SJCRH30 (cell line): ENCODE data around the gene PSMB8. TPM values are rescaled to one million over a fixed set of nuclear protein-coding genes. Genes with fewer than 3 reads are reported as not detected.
"Not testable (repeated sequence)": the region's sequence is repeated elsewhere in the genome, so short reads cannot be mapped to it uniquely, and the experiment has no call there.

Experiments
- DNase-seq, 2 experiments: peaks; one replicate each; pipeline ENCODE4 v3.0.0-alpha.2; 2015 to 2020
- H3K27ac ChIP-seq: fragments of 250-450 bp; sonication (Bioruptor Pico); 2 replicates; pipeline ENCODE4 v1.5.1; 2020; ENCODE audit warnings: mild to moderate bottlenecking, moderate library complexity
- H3K27me3 ChIP-seq: fragments of 250-450 bp; sonication (Bioruptor Pico); 2 replicates; pipeline ENCODE4 v1.5.1; 2020; ENCODE audit warnings: mild to moderate bottlenecking, moderate library complexity
- H3K36me3 ChIP-seq: fragments of 250-450 bp; sonication (Bioruptor Pico); 2 replicates; pipeline ENCODE4 v1.5.1; 2020; ENCODE audit warnings: mild to moderate bottlenecking, moderate library complexity
- H3K4me1 ChIP-seq: fragments of 250-450 bp; sonication (Bioruptor Pico); 2 replicates; pipeline ENCODE4 v1.5.1; 2020; ENCODE audit warnings: mild to moderate bottlenecking, moderate library complexity
- H3K4me3 ChIP-seq: fragments of 250-450 bp; sonication (Bioruptor Pico); 2 replicates; pipeline ENCODE4 v1.5.1; 2020; ENCODE audit warnings: mild to moderate bottlenecking, moderate library complexity
- H3K9me3 ChIP-seq: fragments of 250-450 bp; sonication (Bioruptor Pico); replicated peaks from 2 replicates; pipeline ENCODE4 v1.5.1; 2020; ENCODE audit warnings: mild to moderate bottlenecking, moderate library complexity
- total RNA-seq: library from RNA; depleted of rRNA; stranded (reverse); fragments of >200 nt; shearing (Covaris generic); gene quantifications from 2 replicates; pipeline ENCODE4 v1.2.3, GENCODE V29; 2014; rRNA removed

PSMB8 gene
- 0.18 and 0.33 TPM in 2 replicates for total RNA-seq

GRCh38 chr6:32843979-32844838, at the start of gene PSMB8:
TSS of gene PSMB8 (minus strand) at chr6:32844047. CDS start at chr6:32843996, 51 bp downstream.
- Histone ChIP-seq H3K27me3 (peaks cover 22% of the 10 kb centered on the region), H3K4me3 (peak within 1 kb of the TSS; percentile 28), H3K4me1 (no peaks in the 10 kb centered on the region), H3K36me3 (no peaks in the 10 kb centered on the region), H3K9me3 (no peaks in the 10 kb centered on the region), H3K27ac (no peak within 1 kb of the TSS)
- DNase-seq: peak; percentile 64 to 73

DNA sequence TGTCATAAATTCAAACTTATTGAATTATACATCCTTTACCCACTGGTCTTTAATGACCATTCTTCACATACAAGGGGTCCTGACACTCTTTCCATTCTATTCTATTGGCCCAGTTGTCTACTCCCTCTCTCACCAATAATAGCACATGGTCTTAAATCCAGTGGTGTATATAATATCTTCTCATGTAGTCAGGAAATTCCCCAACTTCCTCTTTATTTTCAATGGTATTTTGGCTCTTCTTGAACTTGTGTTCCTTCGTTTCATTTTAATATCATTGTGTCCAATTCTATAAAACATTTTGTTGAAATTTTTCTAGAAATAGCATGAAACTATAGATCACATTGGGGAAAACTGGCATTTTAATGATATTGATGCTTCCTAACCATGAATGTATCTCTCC, 47.0 kb upstream of the PSMB8 start:
- Histone ChIP-seq H3K27ac (no peak overlapping the region), H3K9me3 (no peaks in the 10 kb centered on the region), H3K27me3 (no peaks in the 10 kb centered on the region), H3K4me1 (peaks cover 4% of the 10 kb centered on the region), H3K4me3 (no peak overlapping the region), H3K36me3 (no peaks in the 10 kb centered on the region)
- DNase-seq: no peak

DNA sequence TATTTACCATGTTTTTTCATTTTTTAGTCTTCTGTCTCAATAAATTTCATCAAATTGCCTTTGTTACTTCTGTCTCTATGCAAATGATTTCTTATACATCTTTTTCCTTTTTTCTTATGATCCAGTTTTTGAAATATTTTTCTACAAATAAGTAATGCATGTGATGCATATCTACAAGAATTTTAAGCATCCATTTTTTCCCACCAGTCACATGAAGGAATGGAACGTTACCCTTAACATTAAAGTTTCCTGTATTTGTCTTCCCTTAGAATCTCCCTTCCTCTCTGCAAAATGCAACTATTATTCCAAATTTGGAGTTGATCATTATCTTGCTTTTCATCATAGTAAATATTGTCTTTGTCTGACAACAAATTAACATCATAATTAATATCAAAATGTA, 45.7 kb upstream of the PSMB8 start:
- Histone ChIP-seq H3K4me1 (no peaks in the 10 kb centered on the region), H3K27ac (no peak overlapping the region), H3K4me3 (no peak overlapping the region), H3K27me3 (no peaks in the 10 kb centered on the region), H3K36me3 (no peaks in the 10 kb centered on the region), H3K9me3 (no peaks in the 10 kb centered on the region)
- DNase-seq: no peak

GRCh38 chr6:32888576-32888975, 44.7 kb upstream of the PSMB8 start:
- Histone ChIP-seq H3K9me3 (no peaks in the 10 kb centered on the region), H3K4me3 (no peak overlapping the region), H3K27ac (no peak overlapping the region), H3K4me1 (no peaks in the 10 kb centered on the region), H3K27me3 (0 out of 2 replicates have a peak, but pooled peaks cover 7% of the 10 kb centered on the region), H3K36me3 (no peaks in the 10 kb centered on the region)
- DNase-seq: no peak

GRCh38 chr6:32887616-32888015, 43.8 kb upstream of the PSMB8 start:
- H3K9me3 ChIP-seq: no peaks in the 10 kb centered on the region
- H3K27me3 ChIP-seq: 0 out of 2 replicates have a peak, but pooled peaks cover 7% of the 10 kb centered on the region
- H3K4me1 ChIP-seq: no peaks in the 10 kb centered on the region
- no peak overlapping the region for H3K4me3 ChIP-seq
- DNase-seq: no peak
- no peaks in the 10 kb centered on the region for H3K36me3 ChIP-seq
- no peak overlapping the region for H3K27ac ChIP-seq

DNA sequence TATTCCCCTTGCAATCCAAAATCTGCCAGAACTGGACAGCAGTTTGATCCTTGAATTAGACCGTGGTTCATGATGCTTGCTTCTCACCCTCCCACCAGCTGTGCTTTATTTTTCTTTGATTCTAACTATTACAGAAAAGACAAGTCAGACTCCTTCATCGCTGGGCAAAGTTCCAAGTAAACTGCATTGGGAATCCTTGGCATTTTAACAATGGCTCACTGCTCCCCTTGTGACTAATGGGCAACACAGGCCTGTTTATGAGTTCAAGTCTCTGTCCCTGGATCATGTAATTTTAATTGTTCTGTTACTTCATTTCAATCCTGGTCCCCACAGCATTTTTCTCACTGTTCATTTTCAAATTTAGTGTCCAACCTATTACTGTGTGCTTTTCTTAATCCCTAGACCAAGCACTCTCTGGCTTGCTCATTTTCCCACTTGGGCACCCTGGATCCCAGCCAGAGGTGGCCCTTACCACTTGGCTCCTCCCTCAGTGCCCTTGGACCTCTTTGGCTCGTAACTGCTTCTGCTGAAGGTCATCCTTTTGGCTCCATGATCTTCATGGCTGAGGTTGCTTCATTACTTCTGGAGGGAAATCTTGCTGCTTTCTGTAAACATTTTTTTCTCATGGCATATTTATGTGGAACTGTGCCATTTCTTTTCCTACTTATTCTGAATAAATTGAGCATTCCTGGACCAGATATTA, 43.0 kb upstream of the PSMB8 start:
- peak; percentile 14 to 41 for DNase-seq

GRCh38 chr6:32885698-32886286, 41.9 kb upstream of the PSMB8 start:
- Histone ChIP-seq H3K36me3 (no peaks in the 10 kb centered on the region), H3K27me3 (0 out of 2 replicates have a peak, but pooled peaks cover 7% of the 10 kb centered on the region), H3K4me3 (no peak overlapping the region), H3K4me1 (no peaks in the 10 kb centered on the region), H3K9me3 (no peaks in the 10 kb centered on the region), H3K27ac (no peak overlapping the region)
- peak in 1 of 2 experiments; percentile 75 for DNase-seq

More for the DNA sequence above, 43.0 kb upstream of the PSMB8 start:
- 0 out of 2 replicates have a peak, but pooled peaks cover 7% of the 10 kb centered on the region for H3K27me3 ChIP-seq
- H3K4me3 ChIP-seq: no peak overlapping the region
- no peaks in the 10 kb centered on the region for H3K36me3 ChIP-seq
- H3K4me1 ChIP-seq: no peaks in the 10 kb centered on the region
- no peak overlapping the region for H3K27ac ChIP-seq
- no peaks in the 10 kb centered on the region for H3K9me3 ChIP-seq

DNA sequence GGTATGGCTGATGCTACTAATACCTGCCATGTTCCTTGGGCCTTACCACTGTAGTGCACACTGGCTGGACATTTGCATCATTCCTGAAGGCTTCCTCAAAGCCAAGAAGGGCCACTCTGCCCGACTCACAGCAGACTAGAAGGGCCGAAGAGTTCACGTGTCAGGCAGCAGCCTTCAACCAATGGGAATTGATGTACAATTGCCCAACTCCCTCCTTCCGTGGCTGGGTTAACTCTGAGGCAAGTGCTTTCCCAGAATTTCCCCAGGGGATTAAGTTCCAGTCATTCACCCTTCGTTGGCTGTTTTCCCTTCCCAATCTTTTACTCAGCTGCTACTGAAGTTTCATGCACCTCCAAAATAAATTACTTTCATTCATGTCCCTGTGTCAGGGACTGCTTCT, 39.9 kb upstream of the PSMB8 start:
- Histone ChIP-seq H3K4me3 (no peak overlapping the region), H3K9me3 (no peaks in the 10 kb centered on the region), H3K4me1 (no peaks in the 10 kb centered on the region), H3K36me3 (no peaks in the 10 kb centered on the region), H3K27ac (no peak overlapping the region), H3K27me3 (0 out of 2 replicates have a peak, but pooled peaks cover 7% of the 10 kb centered on the region)
- peak; percentile 9 to 27 for DNase-seq

DNA sequence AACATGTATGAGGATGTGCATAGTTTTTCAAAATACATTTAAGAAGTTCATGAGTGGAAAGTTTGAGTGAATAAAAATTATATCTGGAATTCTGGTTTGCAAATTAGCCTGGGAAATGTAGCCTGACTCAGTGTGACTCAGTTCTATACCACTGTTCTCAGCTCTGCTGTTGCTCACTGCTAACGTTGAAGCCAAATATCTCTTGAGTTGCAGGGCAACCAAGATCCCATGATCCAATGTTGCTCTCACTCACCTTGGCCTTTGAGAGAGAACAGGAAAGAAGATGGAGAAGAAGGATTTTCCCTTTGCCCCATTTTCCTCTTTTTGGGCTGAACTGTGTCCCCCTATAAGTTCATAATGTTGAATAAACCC, 39.0 kb upstream of the PSMB8 start:
- DNase-seq: no peak
- Histone ChIP-seq H3K36me3 (no peaks in the 10 kb centered on the region), H3K27me3 (0 out of 2 replicates have a peak, but pooled peaks cover 7% of the 10 kb centered on the region), H3K4me1 (no peaks in the 10 kb centered on the region), H3K9me3 (no peaks in the 10 kb centered on the region), H3K4me3 (no peak overlapping the region), H3K27ac (no peak overlapping the region)

- DNase-seq, H3K27ac ChIP-seq, H3K36me3 ChIP-seq, H3K9me3 ChIP-seq, H3K4me3 ChIP-seq, H3K27me3 ChIP-seq, H3K4me1 ChIP-seq: not testable (repeated sequence)
These were observed 37.1 kb upstream of the PSMB8 start for GRCh38 chr6:32880962-32881361.

DNA sequence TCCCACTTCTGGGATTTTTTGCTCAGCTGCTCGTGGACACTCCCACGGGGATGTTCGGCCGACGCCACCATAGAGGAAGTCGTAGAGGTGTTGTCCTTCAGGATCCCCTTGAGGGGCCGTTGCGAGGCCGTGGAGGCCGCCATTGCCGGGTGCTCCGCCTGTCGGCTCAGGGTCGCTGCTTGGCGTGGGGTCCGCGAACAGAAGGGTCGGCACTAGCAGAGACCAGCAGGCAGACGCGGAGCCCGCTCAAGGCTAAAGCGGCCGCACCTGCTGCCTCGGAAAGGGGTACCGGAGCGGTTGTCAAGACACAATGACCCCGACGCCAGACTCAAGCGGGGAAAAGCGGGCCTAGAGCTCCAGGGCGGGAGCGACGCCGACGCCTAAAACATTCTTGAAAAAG, 35.8 kb upstream of the PSMB8 start:
- Histone ChIP-seq H3K4me1 (no peaks in the 10 kb centered on the region), H3K9me3 (no peaks in the 10 kb centered on the region), H3K27ac (no peak overlapping the region), H3K4me3 (no peak overlapping the region), H3K36me3 (no peaks in the 10 kb centered on the region), H3K27me3 (0 out of 2 replicates have a peak, but pooled peaks cover 7% of the 10 kb centered on the region)
- no peak for DNase-seq

DNA sequence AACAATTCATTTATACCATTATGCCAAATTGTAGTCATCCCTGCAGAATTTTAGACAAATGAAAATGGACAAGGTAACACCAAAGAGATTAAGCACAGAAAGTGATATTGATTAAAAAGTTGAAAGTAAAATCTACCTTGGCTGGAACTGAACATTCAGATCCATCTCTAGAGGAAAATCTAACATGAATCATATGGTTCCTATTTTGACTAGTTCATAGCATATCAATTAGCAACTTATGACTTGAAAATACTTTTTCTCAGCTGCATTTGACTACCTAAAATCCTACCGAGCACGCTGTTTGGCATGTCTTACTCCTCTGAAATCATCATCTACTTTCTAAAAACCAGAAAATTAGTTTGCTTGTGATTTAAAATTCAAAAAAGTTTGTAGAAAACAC, 32.8 kb upstream of the PSMB8 start:
- no peaks in the 10 kb centered on the region for H3K4me1 ChIP-seq
- H3K9me3 ChIP-seq: no peaks in the 10 kb centered on the region
- no peak for DNase-seq
- H3K36me3 ChIP-seq: no peaks in the 10 kb centered on the region
- H3K4me3 ChIP-seq: no peak overlapping the region
- no peaks in the 10 kb centered on the region for H3K27me3 ChIP-seq
- H3K27ac ChIP-seq: no peak overlapping the region

DNA sequence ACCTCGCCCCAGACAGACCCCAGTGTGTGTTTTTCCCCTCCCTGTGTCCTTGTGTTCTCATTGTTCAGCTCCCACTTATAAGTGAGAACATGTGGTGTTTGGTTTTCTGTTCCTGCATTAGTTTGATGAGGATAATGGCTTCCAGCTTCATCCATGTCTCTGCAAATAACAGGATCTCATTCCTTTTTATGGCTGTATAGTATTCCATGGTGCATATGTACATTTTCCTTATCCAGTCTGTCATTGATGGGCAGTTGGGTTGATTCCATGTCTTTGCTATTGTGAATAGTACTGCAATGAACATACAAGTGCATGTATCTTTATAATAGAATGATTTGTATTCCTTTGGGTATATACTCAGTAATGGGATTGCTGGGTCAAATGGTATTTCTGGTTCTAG, 30.1 kb upstream of the PSMB8 start:
- H3K27ac ChIP-seq, H3K4me3 ChIP-seq, DNase-seq, H3K27me3 ChIP-seq, H3K36me3 ChIP-seq, H3K4me1 ChIP-seq, H3K9me3 ChIP-seq: not testable (repeated sequence)

- Histone ChIP-seq H3K4me3 (no peak overlapping the region), H3K36me3 (no peaks in the 10 kb centered on the region), H3K27me3 (0 out of 2 replicates have a peak, but pooled peaks cover under 1% of the 10 kb centered on the region), H3K4me1 (no peaks in the 10 kb centered on the region), H3K9me3 (no peaks in the 10 kb centered on the region), H3K27ac (no peak overlapping the region)
- peak; percentile 60 to 85 for DNase-seq
These were observed 24.5 kb upstream of the PSMB8 start for GRCh38 chr6:32868257-32868788.
